Natural killer cell (primary cell): ENCODE data around the gene PTDSS2. TPM values are rescaled to one million over a fixed set of nuclear protein-coding genes. Genes with fewer than 3 reads are reported as not detected.

ENCODE experiments used
- ATAC-seq, 3 donors: fragments of 150-1000 bp in 2 of 3; fragments of 200-7000 bp in 1 of 3; cut with Tn5 transposase; 1 replicate in 1 of 3; 2 replicates in 2 of 3; pipeline ENCODE4 v1.10.0; 2021; ENCODE audit warnings: mild to moderate bottlenecking in 2 of 3, moderate library complexity in 2 of 3
- DNase-seq, 2 donors: peaks; one replicate each; pipeline versions ENCODE4 v3.0.0 to v3.0.0-alpha.2; 2013 to 2021; ENCODE audit warnings: mixed read lengths in 1 of 2
- H3K27ac ChIP-seq: one replicate; pipeline ENCODE4 v1.5.1; 2013; ENCODE audit warnings: mild to moderate bottlenecking, low read length
- H3K27me3 ChIP-seq: one replicate; pipeline ENCODE4 v1.6.1; 2013; ENCODE audit warnings: low read length; ENCODE audit not compliant: control insufficient read depth, insufficient read depth
- H3K36me3 ChIP-seq: one replicate; pipeline ENCODE4 v1.6.1; 2013; ENCODE audit warnings: low read length; ENCODE audit not compliant: control insufficient read depth, insufficient read depth
- H3K4me1 ChIP-seq: one replicate; pipeline ENCODE4 v1.6.1; 2013; ENCODE audit warnings: low read length; ENCODE audit not compliant: control insufficient read depth, insufficient read depth
- H3K4me3 ChIP-seq: one replicate; pipeline ENCODE4 v1.5.1; 2013; ENCODE audit warnings: low read length
- H3K9me3 ChIP-seq: one replicate; pipeline ENCODE4 v1.6.1; 2013; ENCODE audit warnings: low read length; ENCODE audit not compliant: control insufficient read depth, insufficient read depth
- H3K27ac Mint-ChIP-seq, 2 donors: one replicate each; pipeline ENCODE4 v1.8.0; 2022; ENCODE audit warnings: mild to moderate bottlenecking in 2 of 2, mixed read lengths in 2 of 2, moderate library complexity in 1 of 2
- H3K27me3 Mint-ChIP-seq, 2 donors: one replicate each; pipeline ENCODE4 v1.8.0; 2022; ENCODE audit warnings: low read depth in 2 of 2, mixed read lengths in 2 of 2
- H3K36me3 Mint-ChIP-seq: one replicate; pipeline ENCODE4 v1.8.0; 2022; ENCODE audit warnings: mixed read lengths
- H3K4me1 Mint-ChIP-seq, 2 donors: one replicate each; pipeline ENCODE4 v1.8.0; 2022; ENCODE audit warnings: mixed read lengths in 2 of 2
- H3K4me3 Mint-ChIP-seq: one replicate; pipeline ENCODE4 v1.8.0; 2022; ENCODE audit warnings: mild to moderate bottlenecking, moderate library complexity, mixed read lengths
- H3K9me3 Mint-ChIP-seq, 2 donors: one replicate each; pipeline ENCODE4 v1.8.0; 2022; ENCODE audit warnings: mixed read lengths in 2 of 2
- CTCF ChIP-seq: fragments of 200-600 bp; IDR thresholded peaks from one replicate; pipeline ENCODE4 v1.8.0; 2022; ENCODE audit warnings: antibody characterized with exemption
- WGBS: methylation state at CpG from one replicate; pipeline ENCODE4 v1.1.7; 2013; ENCODE audit warnings: missing lambda C conversion rate; ENCODE audit not compliant: insufficient coverage; 5-methylcytosine and 5-hydroxymethylcytosine counted together
- intact Hi-C: fragments of 100-400 bp; cut with micrococcal nuclease; formaldehyde crosslinking; loops from one replicate; pipeline ENCODE4 v1.14.2; 2022
- total RNA-seq, 4 donors: library from RNA; stranded (reverse); fragments of 120-200 nt in 1 of 4; gene quantifications; one replicate each; pipeline versions ENCODE4 v1.2.3 to v1.2.4, GENCODE V29; 2013 to 2022

The PTDSS2 gene
- total RNA-seq, 3 donors from 2014 or later (not counting 1 experiment from before 2014, with no cell fraction given) = 21.5 to 25.1 (median 23.4) TPM

GRCh38 chr11:534396-535209 is 84.5 kb downstream of the PTDSS2 start:
- H3K27me3 Mint-ChIP-seq = no peaks in the 10 kb centered on the region
- H3K36me3 Mint-ChIP-seq = no peaks in the 10 kb centered on the region
- TF ChIP-seq CTCF = no peak
- 8% methylated on average over 66 of the region's 66 CpGs for WGBS
- intact Hi-C loops = no loop called here
- Histone ChIP-seq H3K4me3 (peak overlapping the region; percentile 50), H3K27me3 (no peaks in the 10 kb centered on the region), H3K9me3 (no peaks in the 10 kb centered on the region), H3K36me3 (peaks cover 11% of the 10 kb centered on the region), H3K27ac (no peak overlapping the region), H3K4me1 (peaks cover 37% of the 10 kb centered on the region)
- no peaks in the 10 kb centered on the region for H3K9me3 Mint-ChIP-seq
- H3K27ac Mint-ChIP-seq = peak overlapping the region in 1 of 2 donors; percentile 42
- DNase-seq (peak in 1 of 2 donors; percentile 54), ATAC-seq (peak in 1 of 3 donors; percentile 0)
- peaks cover 0 to 25% of the 10 kb centered on the region in 2 donors for H3K4me1 Mint-ChIP-seq
- peak overlapping the region; percentile 74 for H3K4me3 Mint-ChIP-seq

- Mint-ChIP-seq H3K36me3 (no peaks in the 10 kb centered on the region), H3K4me1 (peaks cover 0 to 25% of the 10 kb centered on the region in 2 donors), H3K27ac (peak overlapping the region in 1 of 2 donors; percentile 92), H3K4me3 (no peak overlapping the region), H3K9me3 (no peaks in the 10 kb centered on the region), H3K27me3 (no peaks in the 10 kb centered on the region)
- DNase-seq (no peak), ATAC-seq (peak in 2 of 3 donors; percentile 18 to 26)
- Histone ChIP-seq H3K4me1 (peaks cover 37% of the 10 kb centered on the region), H3K27me3 (no peaks in the 10 kb centered on the region), H3K4me3 (peak overlapping the region; percentile 50), H3K36me3 (peaks cover 11% of the 10 kb centered on the region), H3K9me3 (no peaks in the 10 kb centered on the region), H3K27ac (no peak overlapping the region)
- intact Hi-C loops = no loop called here
- TF ChIP-seq CTCF = no peak
- WGBS = under 1% methylated on average over 54 of the region's 56 CpGs
These were observed 85.1 kb downstream of the PTDSS2 start for GRCh38 chr11:535210-535518.

- peaks cover 0 to 25% of the 10 kb centered on the region in 2 donors for H3K4me1 Mint-ChIP-seq
- Histone ChIP-seq H3K27me3 (no peaks in the 10 kb centered on the region), H3K4me1 (peaks cover 37% of the 10 kb centered on the region), H3K36me3 (peaks cover 11% of the 10 kb centered on the region), H3K9me3 (no peaks in the 10 kb centered on the region), H3K27ac (peak within 1 kb of the TSS; percentile 95), H3K4me3 (peak within 1 kb of the TSS; percentile 52)
- TF ChIP-seq CTCF = no peak
- no peaks in the 10 kb centered on the region for H3K27me3 Mint-ChIP-seq
- H3K9me3 Mint-ChIP-seq = no peaks in the 10 kb centered on the region
- peak; percentile 98 to 99 for DNase-seq
- peak; percentile 89 to 97 (median 89) for ATAC-seq
- H3K4me3 Mint-ChIP-seq = peak within 1 kb of the TSS; percentile 90
- WGBS = under 1% methylated on average over 97 of the region's 97 CpGs
- peak within 1 kb of the TSS; percentile 86 to 92 for H3K27ac Mint-ChIP-seq
- intact Hi-C loops = no loop called here
- no peaks in the 10 kb centered on the region for H3K36me3 Mint-ChIP-seq
These were observed 85.7 kb downstream of the PTDSS2 start, which contains the start of gene HRAS for GRCh38 chr11:535519-536454. Gene HRAS (minus strand): TSS chr11:535576.
